Panc1 (cell line): ENCODE results near the gene ZNF44.

Experiments
- CTCF ChIP-seq: fragments of 450-650 bp; IDR thresholded peaks from 2 replicates; pipeline ENCODE4 v1.5.1; 2017; ENCODE audit warnings: mild to moderate bottlenecking
- REST ChIP-seq, 2 experiments: IDR thresholded peaks; 2 replicates each; pipeline ENCODE4 v1.6.1; 2011 to 2012; ENCODE audit warnings: low read depth in 2 of 2, control low read depth in 1 of 2, low read length in 1 of 2, mild to moderate bottlenecking in 1 of 2, moderate library complexity in 1 of 2; ENCODE audit not compliant: insufficient read depth in 1 of 2
- TCF7L2 ChIP-seq: IDR thresholded peaks from 2 replicates; pipeline ENCODE4 v1.6.1; 2011; ENCODE audit warnings: mild to moderate bottlenecking, low read depth, low read length, inconsistent platforms

GRCh38 chr19:12247644-12248222 is 47.0 kb downstream of the ZNF44 start:
- TF ChIP-seq TCF7L2, result no peak
- TF ChIP-seq REST (IDR thresholded peaks at IDR 0.05; ENCODE audit: insufficient read depth in 1 of 2, low read depth in 2 of 2, low read length in 1 of 2), result no peak
- TF ChIP-seq CTCF, result no peak
